HUES64 (cell line): ENCODE measurements around the gene PAX5.

ENCODE experiments used
- H3K27ac ChIP-seq: 2 replicates; pipeline ENCODE4 v1.7.0; 2013; ENCODE audit warnings: low read depth, low read length, inconsistent platforms
- H3K27me3 ChIP-seq: 2 replicates; pipeline ENCODE4 v1.6.1; 2013; ENCODE audit warnings: mild to moderate bottlenecking, low read length; ENCODE audit not compliant: insufficient read depth
- H3K36me3 ChIP-seq: 2 replicates; pipeline ENCODE4 v1.6.1; 2013; ENCODE audit warnings: mild to moderate bottlenecking, low read length; ENCODE audit not compliant: insufficient read depth
- H3K4me1 ChIP-seq: 2 replicates; pipeline ENCODE4 v1.6.1; 2013; ENCODE audit warnings: mild to moderate bottlenecking, low read length, moderate library complexity; ENCODE audit not compliant: insufficient read depth
- H3K4me3 ChIP-seq: 2 replicates; pipeline ENCODE4 v1.5.1; 2013; ENCODE audit warnings: mild to moderate bottlenecking, low read length, moderate library complexity
- H3K9ac ChIP-seq: 2 replicates; pipeline ENCODE4 v1.6.1; 2013; ENCODE audit warnings: mild to moderate bottlenecking, low read depth, low read length
- H3K9me3 ChIP-seq: 2 replicates; pipeline ENCODE4 v1.6.1; 2013; ENCODE audit warnings: low read depth, low read length; ENCODE audit not compliant: insufficient read depth
- WGBS: fragments of 150-250, 120-280 bp; methylation state at CpG from one replicate; pipeline ENCODE4 v1.1.7; 2013; ENCODE audit warnings: missing lambda C conversion rate; 5-methylcytosine and 5-hydroxymethylcytosine counted together

PAX5 gene

GRCh38 chr9:36862206-36863145 is 171.6 kb downstream of the PAX5 start:
- peaks cover 8% of the 10 kb centered on the region for H3K4me1 ChIP-seq
- H3K9me3 ChIP-seq, result no peaks in the 10 kb centered on the region
- no peak overlapping the region for H3K9ac ChIP-seq
- H3K27me3 ChIP-seq, result peaks cover 49% of the 10 kb centered on the region
- no peaks in the 10 kb centered on the region for H3K36me3 ChIP-seq
- WGBS, result 49% methylated on average over 21 of the region's 21 CpGs
- no peak overlapping the region for H3K27ac ChIP-seq
- no peak overlapping the region for H3K4me3 ChIP-seq

- Histone ChIP-seq H3K36me3 (no peaks in the 10 kb centered on the region), H3K9me3 (no peaks in the 10 kb centered on the region), H3K4me3 (no peak overlapping the region), H3K4me1 (peaks cover 8% of the 10 kb centered on the region), H3K27ac (no peak overlapping the region), H3K9ac (no peak overlapping the region), H3K27me3 (peaks cover 49% of the 10 kb centered on the region)
- 69% methylated on average over 7 of the region's 7 CpGs for WGBS
These were observed 172.4 kb downstream of the PAX5 start for GRCh38 chr9:36861528-36862205.

DNA sequence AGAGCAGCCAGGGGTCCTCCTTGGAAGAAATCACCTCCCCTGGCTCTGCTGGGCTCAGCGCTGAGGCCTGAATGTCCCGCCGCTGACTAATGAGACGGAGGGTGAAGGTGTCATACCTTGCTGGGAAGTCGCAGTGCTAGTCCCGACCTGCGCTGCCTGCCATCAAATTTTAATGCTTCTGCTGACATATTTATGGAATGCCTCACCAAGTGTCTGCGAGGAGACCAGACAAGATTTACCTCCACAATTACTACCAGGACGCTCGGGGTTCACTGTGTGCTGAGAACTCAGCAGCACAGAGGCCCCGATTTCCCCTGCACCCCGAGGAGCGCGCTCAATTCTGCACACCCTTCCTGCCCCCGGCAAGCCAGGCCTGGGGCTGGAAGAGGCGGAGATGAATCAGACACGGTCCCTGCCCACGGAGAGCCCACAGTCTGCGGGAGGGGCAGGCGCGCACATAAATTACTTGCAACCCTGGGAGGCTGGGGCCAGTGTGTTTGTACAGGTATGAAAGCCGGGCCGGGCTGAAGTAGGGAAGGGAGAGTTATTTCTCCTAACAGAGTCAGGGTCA is 175.2 kb downstream of the PAX5 start:
- Histone ChIP-seq H3K4me3 (no peak overlapping the region), H3K4me1 (peaks cover 6% of the 10 kb centered on the region; the same call in 1 of the 2 replicates), H3K9ac (no peak overlapping the region), H3K36me3 (no peaks in the 10 kb centered on the region), H3K27ac (no peak overlapping the region), H3K27me3 (peaks cover 22% of the 10 kb centered on the region), H3K9me3 (no peaks in the 10 kb centered on the region)
- 75% methylated on average over 23 of the region's 23 CpGs for WGBS

GRCh38 chr9:36855448-36856315 is 178.4 kb downstream of the PAX5 start:
- H3K27ac ChIP-seq, result no peak overlapping the region
- peaks cover 9% of the 10 kb centered on the region; the same call in 1 of the 2 replicates for H3K4me1 ChIP-seq
- WGBS, result 74% methylated on average over 9 of the region's 9 CpGs
- H3K27me3 ChIP-seq, result no peaks in the 10 kb centered on the region
- H3K36me3 ChIP-seq, result no peaks in the 10 kb centered on the region
- no peak overlapping the region for H3K4me3 ChIP-seq
- H3K9me3 ChIP-seq, result no peaks in the 10 kb centered on the region
- no peak overlapping the region for H3K9ac ChIP-seq

- WGBS, result 97% methylated on average over 10 of the region's 10 CpGs
- no peaks in the 10 kb centered on the region for H3K27me3 ChIP-seq
- no peak overlapping the region for H3K27ac ChIP-seq
- H3K4me1 ChIP-seq, result peaks cover 9% of the 10 kb centered on the region; the same call in 1 of the 2 replicates
- no peak overlapping the region for H3K9ac ChIP-seq
- H3K4me3 ChIP-seq, result no peak overlapping the region
- no peaks in the 10 kb centered on the region for H3K9me3 ChIP-seq
- H3K36me3 ChIP-seq, result no peaks in the 10 kb centered on the region
These were observed 179.3 kb downstream of the PAX5 start for GRCh38 chr9:36854751-36855150.

DNA sequence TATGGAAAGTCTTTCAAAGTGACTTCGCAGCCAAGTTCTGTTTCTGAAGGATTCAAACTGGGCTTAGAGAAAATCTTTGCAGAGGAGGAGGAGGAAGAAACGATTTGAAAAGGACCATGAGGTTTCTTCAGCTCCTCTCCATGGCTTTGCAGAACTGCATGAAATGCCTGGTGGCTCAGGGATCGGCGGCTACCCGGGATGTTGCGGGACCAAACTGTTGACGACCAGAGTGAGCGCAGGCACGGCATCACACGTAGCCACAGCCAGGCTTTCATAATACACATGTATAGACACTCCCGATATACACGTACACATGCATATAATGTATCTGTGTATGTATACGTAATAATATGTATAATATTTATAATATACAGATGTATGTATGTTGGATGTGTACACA is 180.0 kb downstream of the PAX5 start:
- Histone ChIP-seq H3K4me3 (no peak overlapping the region), H3K36me3 (no peaks in the 10 kb centered on the region), H3K27me3 (no peaks in the 10 kb centered on the region), H3K9ac (no peak overlapping the region), H3K9me3 (no peaks in the 10 kb centered on the region), H3K4me1 (peaks cover 6% of the 10 kb centered on the region; the same call in 1 of the 2 replicates), H3K27ac (no peak overlapping the region)
- WGBS, result 72% methylated on average over 10 of the region's 13 CpGs

DNA sequence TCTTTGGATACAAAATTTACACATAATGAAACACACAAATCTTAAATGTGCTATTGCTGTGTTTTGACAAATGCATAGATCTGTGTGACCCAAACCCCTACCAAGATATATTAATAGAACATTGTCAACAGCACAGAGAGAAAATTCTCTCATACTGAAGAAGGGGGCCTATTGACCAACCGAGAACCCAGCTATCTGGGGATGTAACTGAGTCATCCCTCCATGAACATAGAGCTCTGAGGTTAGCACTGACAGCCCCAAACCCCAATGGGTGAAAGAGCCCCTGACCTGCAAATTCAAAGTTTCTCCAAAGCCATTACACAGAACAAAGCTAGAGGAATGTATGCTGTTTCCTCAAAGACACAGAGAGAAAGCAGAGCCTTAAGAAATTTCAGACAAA is 180.8 kb downstream of the PAX5 start:
- Histone ChIP-seq H3K9ac (no peak overlapping the region), H3K27me3 (no peaks in the 10 kb centered on the region), H3K9me3 (no peaks in the 10 kb centered on the region), H3K4me3 (no peak overlapping the region), H3K36me3 (no peaks in the 10 kb centered on the region), H3K27ac (no peak overlapping the region), H3K4me1 (peaks cover 6% of the 10 kb centered on the region; the same call in 1 of the 2 replicates)
- 94% methylated on average over 1 of the region's 1 CpG for WGBS

DNA sequence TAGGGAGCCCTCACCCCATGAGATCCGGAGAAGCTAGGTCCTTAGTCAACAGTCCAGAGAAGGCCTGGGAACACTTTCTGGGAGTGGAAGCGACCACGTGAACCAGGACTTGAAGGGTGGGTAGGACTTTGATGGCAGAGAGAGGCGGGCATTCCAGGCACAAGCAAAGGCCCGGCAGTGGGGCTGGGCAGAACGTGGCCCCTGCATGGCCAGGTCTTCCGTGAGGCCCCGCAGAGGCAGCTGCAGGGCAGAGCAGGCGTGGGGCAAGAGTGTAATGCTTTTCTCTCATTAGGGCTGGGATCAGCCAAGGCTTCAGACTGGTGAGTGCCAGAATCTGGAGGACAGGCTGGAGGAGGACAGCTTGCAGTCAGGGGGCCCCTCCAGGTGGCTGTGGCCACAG is 184.1 kb downstream of the PAX5 start:
- H3K27me3 ChIP-seq, result no peaks in the 10 kb centered on the region
- peaks cover 6% of the 10 kb centered on the region; the same call in 1 of the 2 replicates for H3K4me1 ChIP-seq
- no peak overlapping the region for H3K4me3 ChIP-seq
- H3K27ac ChIP-seq, result no peak overlapping the region
- H3K9me3 ChIP-seq, result no peaks in the 10 kb centered on the region
- WGBS, result 90% methylated on average over 9 of the region's 9 CpGs
- H3K9ac ChIP-seq, result no peak overlapping the region
- no peaks in the 10 kb centered on the region for H3K36me3 ChIP-seq

DNA sequence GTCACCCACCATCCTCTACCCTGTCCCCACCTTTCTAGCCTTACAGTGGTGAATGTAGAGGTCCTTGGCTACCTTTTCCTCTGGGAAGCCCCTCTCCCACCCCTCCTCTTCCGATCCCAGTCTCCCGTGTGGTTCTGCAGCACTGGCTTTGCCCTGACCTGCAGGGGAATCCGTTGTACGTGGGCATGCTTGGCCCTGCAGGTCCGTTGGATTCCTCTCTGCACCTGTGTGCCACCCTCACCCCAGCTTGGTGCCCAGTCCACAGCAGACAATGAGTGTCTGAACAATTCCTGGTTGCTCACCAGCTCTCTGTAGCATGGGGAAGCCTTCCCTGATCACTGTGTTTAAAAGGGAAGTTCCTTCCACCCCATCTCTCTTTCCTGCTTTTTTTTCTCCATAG is 185.1 kb downstream of the PAX5 start:
- H3K4me1 ChIP-seq, result peaks cover 4% of the 10 kb centered on the region; the same call in 1 of the 2 replicates
- H3K4me3 ChIP-seq, result no peak overlapping the region
- no peaks in the 10 kb centered on the region for H3K9me3 ChIP-seq
- H3K27ac ChIP-seq, result no peak overlapping the region
- H3K36me3 ChIP-seq, result no peaks in the 10 kb centered on the region
- 93% methylated on average over 5 of the region's 5 CpGs for WGBS
- no peak overlapping the region for H3K9ac ChIP-seq
- H3K27me3 ChIP-seq, result no peaks in the 10 kb centered on the region

- 73% methylated on average over 22 of the region's 22 CpGs for WGBS
These were observed 186.0 kb downstream of the PAX5 start for GRCh38 chr9:36847781-36848673.

More at GRCh38 chr9:36847781-36848673, 186.0 kb downstream of the PAX5 start:
- Histone ChIP-seq H3K27me3 (no peaks in the 10 kb centered on the region), H3K9me3 (no peaks in the 10 kb centered on the region), H3K36me3 (no peaks in the 10 kb centered on the region), H3K4me3 (no peak overlapping the region), H3K9ac (no peak overlapping the region), H3K4me1 (no peaks in the 10 kb centered on the region), H3K27ac (no peak overlapping the region)
